Fibroblast of the aortic adventitia (primary cell): ENCODE data around the gene PRDM10. TPM values are rescaled to one million over a fixed set of nuclear protein-coding genes. Genes with fewer than 3 reads are reported as not detected.

Experiments used
- DNase-seq: peaks from one replicate; pipeline ENCODE4 v3.0.0-alpha.2; 2010; ENCODE audit warnings: low read depth
- H3K4me3 ChIP-seq: 2 replicates; pipeline ENCODE4 v1.5.1; 2011; ENCODE audit warnings: low read depth, mild to moderate bottlenecking, control low read depth, low read length, moderate library complexity
- CTCF ChIP-seq: IDR thresholded peaks from 2 replicates; pipeline ENCODE4 v1.5.1; 2011; ENCODE audit warnings: mild to moderate bottlenecking, low read length, control low read depth, inconsistent platforms; ENCODE audit not compliant: insufficient read depth
- total RNA-seq: library from RNA; depleted of rRNA; stranded (reverse); fragments of >200 nt; gene quantifications from 2 replicates; pipeline ENCODE4 v1.2.3, GENCODE V29; 2012; ENCODE audit warnings: low replicate concordance

The PRDM10 gene
- total RNA-seq, 1 donor, result 8.0 TPM

GRCh38 chr11:129995163-129995562, 7.5 kb downstream of the PRDM10 start:
- DNase-seq, result no peak
- no peak overlapping the region for H3K4me3 ChIP-seq
- TF ChIP-seq CTCF, result no peak

- no peak for TF ChIP-seq CTCF
- H3K4me3 ChIP-seq, result no peak overlapping the region
- peak; percentile 31 for DNase-seq
Observed at GRCh38 chr11:129992161-129992944, 10.3 kb downstream of the PRDM10 start.

- DNase-seq, result no peak
- H3K4me3 ChIP-seq, result no peak overlapping the region
- TF ChIP-seq CTCF, result no peak
Observed at GRCh38 chr11:129989149-129989813, 13.4 kb downstream of the PRDM10 start.

- TF ChIP-seq CTCF, result no peak
- no peak overlapping the region for H3K4me3 ChIP-seq
- DNase-seq, result no peak
Observed at GRCh38 chr11:129987950-129988349, 14.7 kb downstream of the PRDM10 start.

GRCh38 chr11:129985823-129986222, 16.8 kb downstream of the PRDM10 start:
- H3K4me3 ChIP-seq, result no peak overlapping the region
- no peak for TF ChIP-seq CTCF
- DNase-seq, result no peak

GRCh38 chr11:129980086-129980485, 22.5 kb downstream of the PRDM10 start:
- DNase-seq, result no peak
- TF ChIP-seq CTCF, result no peak
- H3K4me3 ChIP-seq, result no peak overlapping the region
